Testis (tissue), 2 donors: Measurements from ENCODE around the gene DRD4.

ENCODE experiments used
- POLR2A ChIP-seq: fragments of 450-650 bp; IDR thresholded peaks from one replicate; pipeline ENCODE4 v1.6.1; 2017; ENCODE audit warnings: antibody characterized with exemption, mild to moderate bottlenecking, moderate library complexity
- TF ChIP-seq, protein P1 (sequence below), 3 experiments: fragments of 450-650 bp in 2 of 3; fragments of 200-600 bp in 1 of 3; sonication (generic) in 1 of 3; IDR thresholded peaks; one replicate each; pipeline ENCODE4 v1.5.1; 2016 to 2019; ENCODE audit warnings: antibody characterized with exemption in 3 of 3, mild to moderate bottlenecking in 2 of 3, moderate library complexity in 1 of 3

DNA sequence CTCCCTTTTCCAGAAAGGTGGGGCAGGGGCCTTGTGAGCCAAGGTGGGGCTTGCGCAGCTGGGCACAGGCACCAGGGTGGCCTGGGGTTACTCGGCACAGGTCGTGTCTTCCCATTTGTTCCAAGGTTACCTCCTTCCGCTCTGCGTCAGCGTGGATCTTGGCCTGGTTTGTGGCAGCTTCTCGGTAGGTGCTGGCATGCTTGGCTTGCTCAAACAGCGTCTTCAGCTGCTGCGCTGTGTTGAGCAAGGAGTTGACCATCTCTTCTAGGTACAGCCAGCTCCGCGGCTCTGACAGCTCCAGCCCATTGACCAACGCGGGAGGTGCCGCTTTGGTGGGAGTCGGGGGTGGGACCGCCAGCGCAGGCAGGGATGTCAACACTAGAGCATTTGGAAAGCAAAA lies 37.3 kb downstream of the DRD4 start:
- no peak for TF ChIP-seq POLR2A
- TF ChIP-seq, protein P1, sequence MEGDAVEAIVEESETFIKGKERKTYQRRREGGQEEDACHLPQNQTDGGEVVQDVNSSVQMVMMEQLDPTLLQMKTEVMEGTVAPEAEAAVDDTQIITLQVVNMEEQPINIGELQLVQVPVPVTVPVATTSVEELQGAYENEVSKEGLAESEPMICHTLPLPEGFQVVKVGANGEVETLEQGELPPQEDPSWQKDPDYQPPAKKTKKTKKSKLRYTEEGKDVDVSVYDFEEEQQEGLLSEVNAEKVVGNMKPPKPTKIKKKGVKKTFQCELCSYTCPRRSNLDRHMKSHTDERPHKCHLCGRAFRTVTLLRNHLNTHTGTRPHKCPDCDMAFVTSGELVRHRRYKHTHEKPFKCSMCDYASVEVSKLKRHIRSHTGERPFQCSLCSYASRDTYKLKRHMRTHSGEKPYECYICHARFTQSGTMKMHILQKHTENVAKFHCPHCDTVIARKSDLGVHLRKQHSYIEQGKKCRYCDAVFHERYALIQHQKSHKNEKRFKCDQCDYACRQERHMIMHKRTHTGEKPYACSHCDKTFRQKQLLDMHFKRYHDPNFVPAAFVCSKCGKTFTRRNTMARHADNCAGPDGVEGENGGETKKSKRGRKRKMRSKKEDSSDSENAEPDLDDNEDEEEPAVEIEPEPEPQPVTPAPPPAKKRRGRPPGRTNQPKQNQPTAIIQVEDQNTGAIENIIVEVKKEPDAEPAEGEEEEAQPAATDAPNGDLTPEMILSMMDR (IDR thresholded peaks at IDR 0.05): no peak
